Activated CD4-positive, alpha-beta memory T cell treated with anti-CD3 and anti-CD28 coated beads for 36 hours (primary cell): ENCODE data around the gene OSMR. TPM values are rescaled to one million over a fixed set of nuclear protein-coding genes. Genes with fewer than 3 reads are reported as not detected.

Source experiments
- CTCF ChIA-PET: fragments of 350-600 bp; sonication (Branson Sonifier 250); formaldehyde crosslinking; loops from one replicate; lab custom pipeline; 2021; ENCODE audit warnings: antibody characterized with exemption, inconsistent platforms; lab: Charles Lee
- POLR2A ChIA-PET: fragments of 350-600 bp; sonication (Branson Sonifier 250); formaldehyde crosslinking; loops from one replicate; lab custom pipeline; 2021; ENCODE audit warnings: antibody characterized with exemption; lab: Charles Lee
- DNase-seq: peaks from one replicate; pipeline ENCODE4 v3.0.0-alpha.2; 2020
- H3K27ac Mint-ChIP-seq: one replicate; pipeline ENCODE4 v1.8.0; 2021; ENCODE audit warnings: mixed read lengths
- H3K27me3 Mint-ChIP-seq: one replicate; pipeline ENCODE4 v1.8.0; 2021; ENCODE audit warnings: mixed read lengths
- H3K36me3 Mint-ChIP-seq: one replicate; pipeline ENCODE4 v1.8.0; 2021; ENCODE audit warnings: mixed read lengths
- H3K4me1 Mint-ChIP-seq: one replicate; pipeline ENCODE4 v1.8.0; 2021; ENCODE audit warnings: low read depth, mixed read lengths
- H3K4me3 Mint-ChIP-seq: one replicate; pipeline ENCODE4 v1.8.0; 2021; ENCODE audit warnings: mild to moderate bottlenecking, mixed read lengths
- H3K9me3 Mint-ChIP-seq: one replicate; pipeline ENCODE4 v1.8.0; 2021; ENCODE audit warnings: mixed read lengths
- intact Hi-C: fragments of 100-400 bp; cut with micrococcal nuclease; formaldehyde crosslinking; loops from one replicate; pipeline ENCODE4 v1.15.1; 2023
- total RNA-seq, 2 experiments: library from RNA; stranded (reverse); gene quantifications; one replicate each; pipeline ENCODE4 v1.2.3, GENCODE V29; 2021

Gene OSMR
- total RNA-seq, 2 experiments from 2014 or later, result 0.10 TPM; not detected in 1

DNA sequence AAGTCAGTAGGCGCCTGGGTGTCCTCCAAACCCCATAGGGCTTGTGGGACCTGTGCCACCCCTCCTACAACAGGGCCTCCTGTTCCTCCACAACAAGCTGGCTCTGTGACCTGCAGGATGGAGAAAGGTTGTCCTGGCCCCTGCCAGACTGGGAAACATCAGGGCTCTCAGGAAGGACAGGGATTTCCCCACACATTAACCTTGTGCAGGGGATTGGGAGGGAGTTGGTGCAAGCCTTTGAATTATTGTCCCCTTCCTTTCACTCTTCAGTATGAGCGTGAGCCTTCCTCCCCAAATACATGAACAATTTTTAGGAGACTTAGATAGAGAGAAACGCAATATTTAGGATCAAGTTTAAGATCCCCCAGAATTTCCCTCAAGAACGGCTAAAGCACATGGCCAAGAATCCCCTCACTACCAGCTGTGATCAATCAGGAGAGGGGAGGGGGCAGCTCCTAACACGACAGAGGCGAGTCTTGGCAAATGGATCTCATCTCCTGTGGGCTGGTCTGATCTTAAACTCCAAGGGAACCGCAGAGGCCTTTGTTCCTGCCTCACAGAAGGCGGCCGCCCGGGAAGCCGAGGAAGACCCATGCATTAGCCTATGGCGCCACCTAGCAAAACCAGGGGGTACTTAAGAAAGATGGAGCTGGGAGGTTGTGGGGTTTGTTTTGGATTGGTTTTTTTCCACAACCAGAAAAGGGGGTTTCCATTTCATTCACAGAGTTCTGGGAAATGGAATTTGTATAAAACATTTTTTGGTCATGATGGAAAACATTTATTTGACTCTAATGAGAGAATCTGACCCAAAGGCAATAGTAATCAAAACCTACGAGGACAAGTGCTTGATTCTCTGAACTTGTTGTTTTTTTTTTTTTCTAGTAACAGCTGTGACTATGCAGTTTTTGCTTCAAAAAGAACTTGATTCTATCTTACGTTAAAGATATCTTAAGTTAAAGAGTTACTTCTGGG, 36.1 kb upstream of the OSMR start:
- peaks cover 26% of the 10 kb centered on the region for H3K27me3 Mint-ChIP-seq
- ChIA-PET POLR2A (interaction anchor here (1.0 kb wide), 1 partner anchor 369 kb away, joined by 3 read pairs; no protein-coding TSS in a partner anchor), CTCF (interaction anchor here (0.6 to 10.7 kb wide), 28 partner anchors 9 to 544 kb away, joined by 3 to 162 read pairs (median 4); no protein-coding TSS in a partner anchor)
- no peak overlapping the region for H3K27ac Mint-ChIP-seq
- H3K4me1 Mint-ChIP-seq, result peaks cover 19% of the 10 kb centered on the region
- peak; percentile 75 for DNase-seq
- H3K4me3 Mint-ChIP-seq, result no peak overlapping the region
- intact Hi-C loops, result loop anchor here (1.0 to 10.0 kb wide), 5 partner anchors 252 to 545 kb away; partner anchors contain the start of gene LIFR
- no peaks in the 10 kb centered on the region for H3K36me3 Mint-ChIP-seq
- H3K9me3 Mint-ChIP-seq, result peaks cover 6% of the 10 kb centered on the region

DNA sequence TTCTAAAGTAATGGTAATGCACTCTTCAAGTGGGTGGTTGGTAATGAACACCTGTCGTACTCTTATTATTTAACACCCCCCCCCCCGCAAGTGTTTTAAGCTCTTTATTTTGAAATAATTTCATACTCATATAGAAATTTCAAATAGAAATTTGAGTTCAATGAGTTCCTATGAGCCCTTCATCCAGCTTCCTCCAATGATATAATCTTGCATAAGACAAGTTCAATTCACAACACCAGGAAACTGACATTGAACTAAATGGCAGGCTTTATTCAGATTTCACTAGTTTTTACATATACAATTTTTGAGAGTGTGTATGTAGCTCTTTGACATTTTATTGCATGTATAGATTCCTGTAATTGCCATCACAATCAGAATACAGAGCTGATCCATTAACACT, 30.9 kb upstream of the OSMR start:
- CTCF ChIA-PET, result interaction anchor here (0.7 to 10.7 kb wide), 3 partner anchors 373 to 433 kb away, joined by 3 to 162 read pairs (median 5); no protein-coding TSS in a partner anchor
- POLR2A ChIA-PET, result no interaction called here
- H3K27me3 Mint-ChIP-seq, result peaks cover 36% of the 10 kb centered on the region
- H3K4me1 Mint-ChIP-seq, result peaks cover under 1% of the 10 kb centered on the region
- H3K9me3 Mint-ChIP-seq, result no peaks in the 10 kb centered on the region
- no peak overlapping the region for H3K4me3 Mint-ChIP-seq
- DNase-seq, result no peak
- no peak overlapping the region for H3K27ac Mint-ChIP-seq
- no peaks in the 10 kb centered on the region for H3K36me3 Mint-ChIP-seq
- intact Hi-C loops, result no loop called here

DNA sequence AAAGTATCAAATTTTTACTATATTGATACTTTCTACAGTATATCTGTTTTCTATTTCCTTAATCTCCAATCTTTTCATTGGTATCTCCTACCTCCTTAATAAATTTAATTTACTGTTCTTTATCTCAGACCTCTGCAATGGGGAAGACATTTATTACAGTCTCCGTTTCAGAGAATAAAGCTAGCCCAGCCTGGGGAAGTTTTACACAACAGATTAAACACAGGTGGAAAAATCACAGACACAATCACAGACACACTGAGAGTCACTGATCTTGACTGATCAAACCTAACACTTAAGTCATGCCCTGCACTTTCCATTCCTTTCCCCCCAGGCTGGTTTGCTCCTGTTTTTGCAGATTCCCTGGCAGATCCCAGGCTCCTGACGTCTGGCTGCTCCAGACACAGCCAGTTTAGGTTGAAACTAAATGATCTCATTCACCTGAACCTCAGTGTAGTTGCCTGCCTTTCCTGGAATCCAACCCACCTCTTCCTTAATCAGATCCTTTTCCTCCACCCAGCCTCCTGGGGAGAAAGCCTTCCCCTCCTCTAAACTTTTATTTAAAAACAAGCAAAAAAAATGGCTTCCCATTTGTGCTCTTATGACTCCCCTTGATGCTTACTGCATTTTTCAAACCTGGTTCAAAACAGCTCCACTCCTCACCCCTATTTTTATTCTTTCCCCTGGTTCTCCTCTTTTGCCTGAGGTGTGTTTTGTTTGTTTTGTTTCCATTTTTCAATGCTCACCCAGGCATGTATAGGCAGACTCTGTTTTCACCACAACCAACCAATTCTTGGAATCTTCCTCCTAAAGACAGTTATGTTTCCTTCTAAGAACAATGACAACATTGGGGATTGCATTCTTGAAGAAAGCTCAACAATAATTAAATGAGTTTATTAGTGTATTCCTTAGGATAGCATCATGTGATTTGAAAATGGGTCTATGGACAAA, 29.5 kb upstream of the OSMR start:
- Mint-ChIP-seq H3K9me3 (no peaks in the 10 kb centered on the region), H3K4me3 (no peak overlapping the region), H3K27me3 (peaks cover 34% of the 10 kb centered on the region), H3K4me1 (no peaks in the 10 kb centered on the region), H3K27ac (no peak overlapping the region), H3K36me3 (no peaks in the 10 kb centered on the region)
- ChIA-PET POLR2A (no interaction called here), CTCF (interaction anchor here (2.4 kb wide), 1 partner anchor 375 kb away, joined by 7 read pairs; no protein-coding TSS in a partner anchor)
- intact Hi-C loops, result no loop called here
- no peak for DNase-seq

DNA sequence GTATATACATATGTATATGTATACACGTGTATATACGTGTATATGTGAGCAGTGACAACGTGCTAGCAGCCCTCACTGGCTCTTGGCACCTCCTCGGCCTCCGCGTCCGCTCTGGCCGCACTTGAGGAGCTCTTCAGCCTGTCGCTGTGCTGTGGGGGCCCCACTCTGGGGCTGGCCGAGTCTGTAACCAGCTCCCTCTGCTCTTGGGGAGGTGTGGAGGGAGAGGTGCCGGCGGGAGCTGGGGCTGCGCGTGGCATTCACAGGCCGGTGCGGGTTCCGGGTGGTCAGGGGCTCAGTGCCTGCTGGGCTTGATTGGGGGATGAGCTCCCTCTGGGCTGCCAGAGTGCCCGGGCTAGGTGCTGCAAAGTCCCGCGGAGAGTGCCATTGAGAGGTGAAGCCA, 24.1 kb upstream of the OSMR start:
- no peak for DNase-seq
- Mint-ChIP-seq H3K4me1 (no peaks in the 10 kb centered on the region), H3K4me3 (no peak overlapping the region), H3K9me3 (no peaks in the 10 kb centered on the region), H3K27ac (no peak overlapping the region), H3K36me3 (no peaks in the 10 kb centered on the region), H3K27me3 (peaks cover 18% of the 10 kb centered on the region)
- intact Hi-C loops, result no loop called here
- CTCF ChIA-PET, result interaction anchor here (0.6 to 1.1 kb wide), 2 partner anchors 11 to 329 kb away, joined by 3 read pairs; no protein-coding TSS in a partner anchor
- POLR2A ChIA-PET, result no interaction called here

DNA sequence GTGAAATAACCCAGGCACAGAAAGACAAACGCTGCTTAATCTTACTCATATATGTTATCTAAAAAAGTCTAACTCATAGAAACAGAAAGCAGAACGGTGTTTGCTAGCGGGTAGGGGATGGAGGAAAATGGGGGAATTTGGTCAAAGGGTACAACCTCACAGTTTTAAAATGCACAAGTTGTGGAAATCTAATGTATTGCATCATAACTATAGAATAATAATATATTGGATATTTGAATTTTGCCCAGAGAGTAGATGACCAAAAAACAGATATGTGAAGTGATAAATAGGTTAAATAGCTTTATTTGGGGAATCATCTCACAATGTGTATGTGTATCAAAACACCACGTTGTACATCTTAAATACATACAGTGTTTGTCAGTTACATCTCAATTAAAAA, 22.3 kb upstream of the OSMR start:
- H3K9me3 Mint-ChIP-seq, result no peaks in the 10 kb centered on the region
- H3K27ac Mint-ChIP-seq, result no peak overlapping the region
- intact Hi-C loops, result no loop called here
- no peak for DNase-seq
- no peak overlapping the region for H3K4me3 Mint-ChIP-seq
- CTCF ChIA-PET, result no interaction called here
- POLR2A ChIA-PET, result no interaction called here
- no peaks in the 10 kb centered on the region for H3K36me3 Mint-ChIP-seq
- H3K27me3 Mint-ChIP-seq, result peaks cover 8% of the 10 kb centered on the region
- H3K4me1 Mint-ChIP-seq, result no peaks in the 10 kb centered on the region

DNA sequence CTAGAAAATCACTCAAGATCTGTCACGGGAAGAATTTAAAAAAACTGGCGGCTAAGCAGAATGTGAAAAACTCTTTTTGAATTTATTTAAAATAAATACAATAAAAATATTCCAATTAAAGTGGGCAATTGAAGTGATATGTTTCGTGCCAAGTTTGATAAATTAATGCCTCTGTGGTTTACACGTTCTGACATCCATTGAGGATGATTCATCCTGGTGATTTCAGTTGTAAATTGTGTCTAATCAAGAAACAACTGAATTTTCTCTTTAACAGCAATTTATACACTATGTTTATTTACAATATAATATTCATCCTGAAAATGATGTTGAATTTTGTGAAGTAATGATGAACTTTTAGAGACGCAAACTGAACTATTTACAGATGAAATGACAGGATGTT, 21.0 kb upstream of the OSMR start:
- no peaks in the 10 kb centered on the region for H3K36me3 Mint-ChIP-seq
- H3K4me3 Mint-ChIP-seq, result no peak overlapping the region
- H3K27ac Mint-ChIP-seq, result no peak overlapping the region
- ChIA-PET CTCF (no interaction called here), POLR2A (no interaction called here)
- DNase-seq, result no peak
- intact Hi-C loops, result no loop called here
- H3K27me3 Mint-ChIP-seq, result peaks cover 16% of the 10 kb centered on the region
- no peaks in the 10 kb centered on the region for H3K9me3 Mint-ChIP-seq
- H3K4me1 Mint-ChIP-seq, result no peaks in the 10 kb centered on the region

DNA sequence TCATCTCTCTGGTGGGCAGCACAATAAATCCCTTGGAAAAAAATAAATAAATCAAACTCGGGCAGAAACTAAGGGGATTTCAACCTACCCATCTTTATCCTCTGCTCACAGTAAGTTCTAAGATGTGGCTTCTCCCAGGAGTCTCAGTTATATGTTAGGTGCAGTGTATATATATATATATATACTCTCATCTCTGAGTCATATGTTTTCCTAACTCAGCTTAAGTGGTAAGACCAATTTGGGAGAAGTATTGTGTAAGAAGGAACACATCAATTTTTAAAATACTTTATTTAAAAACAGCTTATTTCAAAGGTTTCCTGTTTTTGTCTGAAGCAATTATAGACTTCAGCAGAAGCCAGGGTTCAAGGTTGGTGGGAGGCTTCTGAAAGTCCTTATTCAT, 20.3 kb upstream of the OSMR start:
- H3K9me3 Mint-ChIP-seq, result no peaks in the 10 kb centered on the region
- H3K4me3 Mint-ChIP-seq, result no peak overlapping the region
- POLR2A ChIA-PET, result no interaction called here
- H3K27me3 Mint-ChIP-seq, result peaks cover 16% of the 10 kb centered on the region
- H3K4me1 Mint-ChIP-seq, result no peaks in the 10 kb centered on the region
- intact Hi-C loops, result no loop called here
- H3K27ac Mint-ChIP-seq, result no peak overlapping the region
- CTCF ChIA-PET, result no interaction called here
- H3K36me3 Mint-ChIP-seq, result no peaks in the 10 kb centered on the region
- no peak for DNase-seq

DNA sequence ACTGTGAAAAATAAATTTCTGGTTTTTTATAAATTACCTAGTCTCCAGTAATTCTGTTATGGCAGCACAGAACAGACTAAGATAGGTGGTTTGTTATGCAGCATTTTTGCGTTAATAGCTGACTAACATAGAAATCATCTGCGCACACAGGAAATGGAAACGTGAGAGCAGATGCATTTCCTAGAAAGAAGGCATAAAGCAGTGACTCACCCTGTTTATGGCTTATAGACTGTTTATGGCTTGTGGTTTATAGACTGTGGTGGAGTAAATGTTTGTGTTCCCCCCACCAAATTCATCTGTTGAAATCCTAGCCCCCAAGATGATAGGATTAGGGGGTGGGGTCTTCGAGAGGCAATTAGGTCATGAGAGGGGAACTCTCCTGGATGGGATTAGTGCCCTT, 18.3 kb upstream of the OSMR start:
- ChIA-PET POLR2A (no interaction called here), CTCF (no interaction called here)
- H3K4me1 Mint-ChIP-seq, result no peaks in the 10 kb centered on the region
- no peaks in the 10 kb centered on the region for H3K36me3 Mint-ChIP-seq
- no peak for DNase-seq
- no peak overlapping the region for H3K27ac Mint-ChIP-seq
- H3K9me3 Mint-ChIP-seq, result no peaks in the 10 kb centered on the region
- intact Hi-C loops, result no loop called here
- H3K4me3 Mint-ChIP-seq, result no peak overlapping the region
- H3K27me3 Mint-ChIP-seq, result peaks cover 21% of the 10 kb centered on the region

DNA sequence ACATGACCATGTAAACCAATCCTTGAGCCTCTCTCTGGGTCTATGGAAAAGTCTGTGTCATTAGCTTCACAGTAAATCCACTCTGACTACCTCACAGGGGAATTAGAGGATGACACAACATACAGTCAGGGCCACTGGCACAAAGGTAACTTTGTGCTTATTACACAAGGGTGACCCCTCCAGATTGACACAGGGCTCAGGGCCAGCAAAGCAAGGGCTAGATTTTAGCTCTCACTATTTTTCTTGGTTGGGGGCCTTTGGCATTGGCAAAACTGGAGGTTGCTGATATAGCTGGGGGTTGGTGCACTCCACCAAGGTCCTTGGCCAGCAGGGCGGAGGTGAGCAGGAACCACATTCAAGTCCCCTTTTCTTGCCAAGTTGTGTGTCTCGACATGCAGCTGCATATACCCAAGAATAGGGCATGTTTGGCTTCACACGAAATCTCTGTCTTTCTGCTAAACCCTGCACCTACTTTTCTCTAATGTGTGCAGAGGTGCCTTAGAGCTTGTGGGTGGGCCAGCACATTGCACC, 15.2 kb upstream of the OSMR start:
- DNase-seq, result no peak
- intact Hi-C loops, result no loop called here
- ChIA-PET POLR2A (no interaction called here), CTCF (interaction anchor here (2.5 kb wide), 1 partner anchor 92 kb away, joined by 8 read pairs; no protein-coding TSS in a partner anchor)
- Mint-ChIP-seq H3K27ac (no peak overlapping the region), H3K9me3 (no peaks in the 10 kb centered on the region), H3K4me1 (no peaks in the 10 kb centered on the region), H3K27me3 (peaks cover 19% of the 10 kb centered on the region), H3K4me3 (no peak overlapping the region), H3K36me3 (no peaks in the 10 kb centered on the region)

DNA sequence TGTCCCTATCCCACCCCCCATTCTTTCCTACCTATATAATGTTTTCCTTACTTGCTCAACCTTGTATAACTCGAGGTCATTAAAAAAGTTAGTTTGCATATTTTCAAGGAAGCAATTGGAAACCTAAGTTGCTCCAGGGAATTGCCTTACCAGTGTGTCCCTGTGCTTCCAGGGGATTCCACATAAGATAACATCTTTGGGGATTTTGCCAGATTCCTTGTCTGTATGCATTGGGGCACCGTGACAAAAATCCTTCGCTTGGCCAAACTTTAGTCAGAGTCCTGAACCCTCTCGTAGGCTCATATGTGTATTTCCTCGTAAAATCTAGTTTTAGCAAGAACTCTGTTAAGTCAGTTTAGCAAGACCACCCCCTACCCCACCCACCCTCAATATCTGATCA, 14.7 kb upstream of the OSMR start:
- no peak overlapping the region for H3K27ac Mint-ChIP-seq
- DNase-seq, result no peak
- no peaks in the 10 kb centered on the region for H3K36me3 Mint-ChIP-seq
- no peak overlapping the region for H3K4me3 Mint-ChIP-seq
- no peaks in the 10 kb centered on the region for H3K4me1 Mint-ChIP-seq
- H3K27me3 Mint-ChIP-seq, result peaks cover 17% of the 10 kb centered on the region
- intact Hi-C loops, result no loop called here
- no peaks in the 10 kb centered on the region for H3K9me3 Mint-ChIP-seq
- ChIA-PET CTCF (interaction anchor here (1.0 to 2.5 kb wide), 2 partner anchors 23 to 91 kb away, joined by 3 to 8 read pairs; no protein-coding TSS in a partner anchor), POLR2A (no interaction called here)

DNA sequence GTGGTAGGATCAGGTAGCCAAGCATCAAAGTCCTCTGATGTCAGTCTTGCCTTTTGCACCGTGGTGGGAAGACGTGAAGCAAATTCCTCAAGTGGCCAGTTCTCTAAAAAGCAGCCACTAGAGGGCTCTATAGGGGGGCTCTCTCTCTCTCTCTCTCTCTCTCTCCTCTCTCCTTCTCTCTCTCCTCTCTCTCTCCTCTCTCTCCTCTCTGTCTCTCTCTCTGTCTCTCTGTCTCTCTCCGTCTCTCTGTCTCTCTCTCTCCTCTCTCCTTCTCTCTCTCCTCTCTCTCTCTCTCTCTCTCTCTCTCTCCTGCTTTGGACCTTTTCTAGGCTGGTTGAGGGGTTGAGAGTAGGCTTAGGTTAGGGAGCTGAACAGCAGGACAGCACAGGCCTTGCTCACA, 13.9 kb upstream of the OSMR start:
- POLR2A ChIA-PET, result no interaction called here
- CTCF ChIA-PET, result interaction anchor here (0.6 to 2.5 kb wide), 4 partner anchors 23 to 248 kb away, joined by 3 to 8 read pairs (median 4); no protein-coding TSS in a partner anchor
- H3K4me3 Mint-ChIP-seq, result no peak overlapping the region
- intact Hi-C loops, result loop anchor here (1.0 kb wide), 2 partner anchors 90 to 248 kb away; no protein-coding TSS in a partner anchor
- H3K4me1 Mint-ChIP-seq, result no peaks in the 10 kb centered on the region
- DNase-seq, result no peak
- no peak overlapping the region for H3K27ac Mint-ChIP-seq
- peaks cover 13% of the 10 kb centered on the region for H3K27me3 Mint-ChIP-seq
- no peaks in the 10 kb centered on the region for H3K9me3 Mint-ChIP-seq
- H3K36me3 Mint-ChIP-seq, result no peaks in the 10 kb centered on the region
